GM12875 (cell line): ENCODE results near the gene CCND1.

Experiments
- H3K4me3 ChIP-seq: one replicate; pipeline ENCODE4 v1.5.1; 2011; ENCODE audit warnings: low read depth, low read length, control low read depth
- TF ChIP-seq, protein P1 (sequence below): IDR thresholded peaks from 2 replicates; pipeline ENCODE4 v1.5.1; 2011; ENCODE audit warnings: low read depth, mild to moderate bottlenecking, control low read depth, inconsistent platforms, low read length, moderate library complexity, borderline replicate concordance; ENCODE audit not compliant: insufficient read depth

CCND1 gene

GRCh38 chr11:69671734-69672465 is 30.9 kb downstream of the CCND1 start:
- no peak overlapping the region for H3K4me3 ChIP-seq
- TF ChIP-seq, protein P1, sequence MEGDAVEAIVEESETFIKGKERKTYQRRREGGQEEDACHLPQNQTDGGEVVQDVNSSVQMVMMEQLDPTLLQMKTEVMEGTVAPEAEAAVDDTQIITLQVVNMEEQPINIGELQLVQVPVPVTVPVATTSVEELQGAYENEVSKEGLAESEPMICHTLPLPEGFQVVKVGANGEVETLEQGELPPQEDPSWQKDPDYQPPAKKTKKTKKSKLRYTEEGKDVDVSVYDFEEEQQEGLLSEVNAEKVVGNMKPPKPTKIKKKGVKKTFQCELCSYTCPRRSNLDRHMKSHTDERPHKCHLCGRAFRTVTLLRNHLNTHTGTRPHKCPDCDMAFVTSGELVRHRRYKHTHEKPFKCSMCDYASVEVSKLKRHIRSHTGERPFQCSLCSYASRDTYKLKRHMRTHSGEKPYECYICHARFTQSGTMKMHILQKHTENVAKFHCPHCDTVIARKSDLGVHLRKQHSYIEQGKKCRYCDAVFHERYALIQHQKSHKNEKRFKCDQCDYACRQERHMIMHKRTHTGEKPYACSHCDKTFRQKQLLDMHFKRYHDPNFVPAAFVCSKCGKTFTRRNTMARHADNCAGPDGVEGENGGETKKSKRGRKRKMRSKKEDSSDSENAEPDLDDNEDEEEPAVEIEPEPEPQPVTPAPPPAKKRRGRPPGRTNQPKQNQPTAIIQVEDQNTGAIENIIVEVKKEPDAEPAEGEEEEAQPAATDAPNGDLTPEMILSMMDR = no peak

GRCh38 chr11:69674267-69674885 is 33.4 kb downstream of the CCND1 start:
- H3K4me3 ChIP-seq = peak overlapping the region; percentile 100
- TF ChIP-seq, protein P1 = no peak

GRCh38 chr11:69674886-69675714 is 34.1 kb downstream of the CCND1 start, which contains the start of gene LTO1:
Gene LTO1 (minus strand): TSS chr11:69675353. CDS start chr11:69675239, 114 bp downstream.
- TF ChIP-seq, protein P1 = no peak
- peak within 1 kb of the TSS; percentile 100 for H3K4me3 ChIP-seq

DNA sequence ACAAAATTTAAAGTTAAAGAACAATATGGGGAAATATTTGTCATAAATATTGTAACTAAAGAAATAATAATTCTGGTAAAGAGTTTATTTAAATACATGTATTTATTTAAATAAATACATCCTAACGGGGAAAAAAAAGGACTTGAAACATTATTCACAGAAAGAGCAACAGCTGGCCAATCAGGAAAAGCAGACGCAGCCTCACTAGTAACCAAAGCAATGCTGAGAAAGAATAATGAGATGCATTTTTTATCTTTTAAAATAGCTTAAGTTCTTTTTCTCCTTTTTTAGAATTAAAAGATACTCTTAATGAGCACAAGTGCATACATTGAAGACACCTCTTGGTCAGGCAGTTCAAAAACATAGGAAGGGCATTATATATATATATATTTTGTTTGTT is 36.8 kb downstream of the CCND1 start:
- TF ChIP-seq, protein P1 = no peak
- H3K4me3 ChIP-seq = no peak overlapping the region

DNA sequence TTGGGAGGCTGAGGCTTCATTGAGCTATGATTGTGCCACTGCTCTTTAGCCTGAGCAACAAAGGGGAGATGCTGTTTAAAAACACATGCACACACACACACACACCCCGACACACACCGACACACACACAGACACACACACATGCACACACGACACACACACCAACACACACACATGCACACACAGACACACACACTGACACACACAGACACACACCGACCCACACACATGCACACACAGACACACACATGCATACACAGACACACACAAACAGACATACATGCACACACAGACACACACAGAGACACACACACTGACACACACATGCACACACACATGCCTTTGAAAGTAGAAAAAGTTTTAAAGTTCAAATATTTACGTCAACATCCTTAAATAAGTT is 39.7 kb downstream of the CCND1 start:
- TF ChIP-seq, protein P1 = no peak
- H3K4me3 ChIP-seq = no peak overlapping the region

- H3K4me3 ChIP-seq = no peak overlapping the region
- TF ChIP-seq, protein P1 = no peak
These were observed 41.3 kb downstream of the CCND1 start for GRCh38 chr11:69682221-69682620.
